CD4-positive, alpha-beta T cell (primary cell): Measurements from ENCODE around the gene SSBP3. TPM values are rescaled to one million over a fixed set of nuclear protein-coding genes. Genes with fewer than 3 reads are reported as not detected.

ENCODE experiments used
- ATAC-seq: fragments of 200-7000 bp; cut with Tn5 transposase; one replicate; pipeline ENCODE4 v1.10.0; 2022; ENCODE audit warnings: mild to moderate bottlenecking; ENCODE audit not compliant: poor library complexity
- CTCF ChIA-PET: fragments of 350-600 bp; sonication (Branson Sonifier 250); formaldehyde crosslinking; loops from one replicate; lab custom pipeline; 2021; ENCODE audit warnings: antibody characterized with exemption, inconsistent platforms; lab: Charles Lee
- POLR2A ChIA-PET: fragments of 350-600 bp; sonication (Branson Sonifier 250); formaldehyde crosslinking; loops from one replicate; lab custom pipeline; 2021; ENCODE audit warnings: antibody characterized with exemption, inconsistent platforms; lab: Charles Lee
- DNase-seq, 14 experiments: peaks; one replicate each; pipeline ENCODE4 v3.0.0-alpha.2; 2013 to 2020; ENCODE audit warnings: mixed read lengths in 2 of 14
- H3K27ac ChIP-seq, 2 donors: one replicate each; pipeline versions ENCODE4 v1.5.1 to v1.7.0; 2013; ENCODE audit warnings: low read length in 2 of 2, low read depth in 1 of 2, mild to moderate bottlenecking in 1 of 2
- H3K27me3 ChIP-seq, 2 experiments: 1 replicate in 1 of 2; 2 replicates in 1 of 2; pipeline versions ENCODE4 v1.6.1 to v1.7.0; 2013; ENCODE audit warnings: low read length in 2 of 2, control low read depth in 1 of 2, mild to moderate bottlenecking in 1 of 2, moderate library complexity in 1 of 2; ENCODE audit not compliant: insufficient read depth in 2 of 2, control insufficient read depth in 1 of 2
- H3K36me3 ChIP-seq: one replicate; pipeline ENCODE4 v1.6.1; 2013; ENCODE audit warnings: low read length, control low read depth; ENCODE audit not compliant: insufficient read depth
- H3K4me1 ChIP-seq: one replicate; pipeline ENCODE4 v1.6.1; 2013; ENCODE audit warnings: low read length, control low read depth; ENCODE audit not compliant: insufficient read depth
- H3K4me3 ChIP-seq: one replicate; pipeline ENCODE4 v1.5.1; 2013; ENCODE audit warnings: mild to moderate bottlenecking, low read length, moderate library complexity
- H3K9me3 ChIP-seq, 2 experiments: 1 replicate in 1 of 2; 2 replicates in 1 of 2; pipeline versions ENCODE4 v1.6.1 to v1.7.0; 2013; ENCODE audit warnings: low read length in 2 of 2, mild to moderate bottlenecking in 2 of 2, control low read depth in 1 of 2, moderate library complexity in 1 of 2; ENCODE audit not compliant: control insufficient read depth in 1 of 2, insufficient read depth in 1 of 2
- H3K27ac Mint-ChIP-seq: one replicate; pipeline ENCODE4 v1.8.0; 2020; ENCODE audit warnings: mixed read lengths
- H3K27me3 Mint-ChIP-seq: one replicate; pipeline ENCODE4 v1.8.0; 2021; ENCODE audit warnings: mixed read lengths
- H3K36me3 Mint-ChIP-seq: one replicate; pipeline ENCODE4 v1.8.0; 2021; ENCODE audit warnings: low read depth, mixed read lengths
- H3K4me1 Mint-ChIP-seq: one replicate; pipeline ENCODE4 v1.8.0; 2021; ENCODE audit warnings: low read depth, mixed read lengths
- H3K4me3 Mint-ChIP-seq: one replicate; pipeline ENCODE4 v1.8.0; 2020; ENCODE audit warnings: mild to moderate bottlenecking, mixed read lengths
- H3K9me3 Mint-ChIP-seq: one replicate; pipeline ENCODE4 v1.8.0; 2020; ENCODE audit warnings: mixed read lengths
- CTCF ChIP-seq: fragments of 200-600 bp; IDR thresholded peaks from one replicate; pipeline ENCODE4 v1.8.0; 2022; ENCODE audit warnings: antibody characterized with exemption, mild to moderate bottlenecking
- intact Hi-C, 2 experiments: fragments of 100-400 bp; cut with DNase I in 1 of 2; cut with micrococcal nuclease in 1 of 2; formaldehyde crosslinking; loops; one replicate each; pipeline versions ENCODE4 v1.15.1 to v1.9.0; 2023 to 2025; cut with DNase I, micrococcal nuclease
- total RNA-seq, 174 experiments: library from RNA in 2 of 174; stranded (reverse) in 2 of 174; gene quantifications; one replicate each; pipeline ENCODE4 v1.2.3 and lab custom pipeline; 2021 to 2026

The SSBP3 gene
- total RNA-seq, 2 experiments from 2014 or later = 50.6 to 52.4 TPM

DNA sequence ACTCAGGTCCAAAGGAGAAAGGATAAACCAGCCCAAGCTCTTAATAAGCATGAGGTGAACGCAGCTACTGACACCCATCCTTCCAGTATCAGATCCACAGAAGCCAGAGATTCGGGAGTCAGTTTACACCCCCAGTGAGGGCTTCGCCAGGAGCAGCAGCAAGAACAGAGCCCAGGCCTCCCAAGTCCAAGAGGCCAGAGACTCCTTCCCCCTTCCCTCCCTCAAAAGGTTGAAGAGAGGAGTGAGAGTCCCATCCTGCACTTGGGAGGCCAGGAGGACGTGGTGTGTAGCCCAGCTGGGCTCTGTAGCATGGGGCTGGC is 133.5 kb downstream of the SSBP3 start:
- ATAC-seq (no peak), DNase-seq (no peak)
- POLR2A ChIA-PET = interaction anchor here (1.0 kb wide), 1 partner anchor 217 kb away, joined by 3 read pairs; no protein-coding TSS in a partner anchor
- CTCF ChIA-PET = interaction anchor here (1.2 kb wide), 1 partner anchor 216 kb away, joined by 3 read pairs; no protein-coding TSS in a partner anchor
- Histone ChIP-seq H3K27ac (no peak overlapping the region), H3K4me3 (no peak overlapping the region), H3K36me3 (peaks cover 3% of the 10 kb centered on the region), H3K4me1 (peaks cover 26% of the 10 kb centered on the region), H3K9me3 (no peaks in the 10 kb centered on the region), H3K27me3 (no peaks in the 10 kb centered on the region)
- Mint-ChIP-seq H3K4me3 (no peak overlapping the region), H3K27me3 (no peaks in the 10 kb centered on the region), H3K36me3 (peaks cover 10% of the 10 kb centered on the region), H3K9me3 (no peaks in the 10 kb centered on the region), H3K27ac (peak overlapping the region; percentile 36), H3K4me1 (peaks cover 52% of the 10 kb centered on the region)
- no peak for TF ChIP-seq CTCF
- intact Hi-C loops = no loop called here

DNA sequence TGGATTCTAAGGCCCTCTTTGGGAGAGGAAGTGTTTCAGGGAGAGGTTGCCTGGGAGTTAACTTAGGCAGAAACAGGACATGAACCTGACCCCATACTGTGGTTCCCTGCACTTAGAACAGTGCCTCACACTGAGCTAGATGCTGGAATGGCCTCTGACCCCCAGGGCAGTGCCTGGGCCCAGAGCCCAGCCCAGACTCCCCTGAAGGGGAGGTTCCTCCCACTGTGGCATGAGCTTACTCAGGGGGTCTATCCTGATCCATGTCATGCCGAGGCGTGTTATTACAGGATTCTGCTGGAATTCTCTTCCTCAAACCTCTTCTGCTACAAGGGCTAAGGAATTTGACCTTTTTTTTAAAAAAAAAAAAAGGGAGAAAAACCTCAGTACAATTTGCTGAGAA is 134.1 kb downstream of the SSBP3 start:
- ChIA-PET CTCF (interaction anchor here (0.7 to 1.2 kb wide), 2 partner anchors 63 to 217 kb away, joined by 3 to 4 read pairs; no protein-coding TSS in a partner anchor), POLR2A (no interaction called here)
- H3K27me3 Mint-ChIP-seq = no peaks in the 10 kb centered on the region
- ATAC-seq (no peak), DNase-seq (no peak)
- Histone ChIP-seq H3K27ac (no peak overlapping the region), H3K9me3 (no peaks in the 10 kb centered on the region), H3K36me3 (peaks cover 3% of the 10 kb centered on the region), H3K27me3 (no peaks in the 10 kb centered on the region), H3K4me3 (no peak overlapping the region), H3K4me1 (peaks cover 23% of the 10 kb centered on the region)
- H3K9me3 Mint-ChIP-seq = no peaks in the 10 kb centered on the region
- intact Hi-C loops = no loop called here
- peaks cover 46% of the 10 kb centered on the region for H3K4me1 Mint-ChIP-seq
- no peak overlapping the region for H3K4me3 Mint-ChIP-seq
- no peak overlapping the region for H3K27ac Mint-ChIP-seq
- no peak for TF ChIP-seq CTCF
- peaks cover 5% of the 10 kb centered on the region for H3K36me3 Mint-ChIP-seq

- peaks cover 39% of the 10 kb centered on the region for H3K4me1 Mint-ChIP-seq
- ChIA-PET CTCF (interaction anchor here (0.6 kb wide), 1 partner anchor 172 kb away, joined by 3 read pairs; no protein-coding TSS in a partner anchor), POLR2A (no interaction called here)
- intact Hi-C loops = loop anchor here in 1 of 2 experiments (2.0 kb wide), 1 partner anchor 217 kb away; no protein-coding TSS in a partner anchor
- no peaks in the 10 kb centered on the region for H3K27me3 Mint-ChIP-seq
- H3K36me3 ChIP-seq = peaks cover 3% of the 10 kb centered on the region
- ATAC-seq (no peak), DNase-seq (no peak)
- H3K27ac ChIP-seq = no peak overlapping the region
- H3K4me1 ChIP-seq = peaks cover 17% of the 10 kb centered on the region
- H3K36me3 Mint-ChIP-seq = no peaks in the 10 kb centered on the region
- no peak for TF ChIP-seq CTCF
- no peaks in the 10 kb centered on the region for H3K27me3 ChIP-seq
- H3K9me3 Mint-ChIP-seq = no peaks in the 10 kb centered on the region
- no peak overlapping the region for H3K4me3 ChIP-seq
- H3K27ac Mint-ChIP-seq = no peak overlapping the region
- H3K9me3 ChIP-seq = no peaks in the 10 kb centered on the region
- no peak overlapping the region for H3K4me3 Mint-ChIP-seq
These were observed 134.9 kb downstream of the SSBP3 start for GRCh38 chr1:54271341-54271740.
